ENCODE results near the gene ATG7.

DNA sequence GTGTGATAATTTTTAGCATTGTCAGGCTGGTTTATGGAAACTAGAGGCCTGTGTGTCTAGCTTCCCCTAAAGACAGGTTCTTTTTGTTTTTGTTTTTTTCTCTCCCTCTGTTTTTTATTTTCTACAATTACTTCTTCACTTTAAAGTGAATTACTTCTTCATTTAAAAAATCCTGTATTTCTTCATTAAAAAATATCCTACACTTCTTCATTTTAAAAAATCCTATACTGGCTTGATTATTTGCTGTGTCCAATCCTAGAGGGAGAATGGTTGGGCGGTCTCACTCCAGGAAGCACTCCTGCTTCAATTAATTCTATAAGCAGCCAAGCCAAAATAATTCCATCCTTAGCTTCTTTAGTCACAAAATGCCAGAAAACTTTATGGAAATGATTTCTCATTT is 11.8 kb downstream of the ATG7 start:
- TF ChIP-seq, protein P1, sequence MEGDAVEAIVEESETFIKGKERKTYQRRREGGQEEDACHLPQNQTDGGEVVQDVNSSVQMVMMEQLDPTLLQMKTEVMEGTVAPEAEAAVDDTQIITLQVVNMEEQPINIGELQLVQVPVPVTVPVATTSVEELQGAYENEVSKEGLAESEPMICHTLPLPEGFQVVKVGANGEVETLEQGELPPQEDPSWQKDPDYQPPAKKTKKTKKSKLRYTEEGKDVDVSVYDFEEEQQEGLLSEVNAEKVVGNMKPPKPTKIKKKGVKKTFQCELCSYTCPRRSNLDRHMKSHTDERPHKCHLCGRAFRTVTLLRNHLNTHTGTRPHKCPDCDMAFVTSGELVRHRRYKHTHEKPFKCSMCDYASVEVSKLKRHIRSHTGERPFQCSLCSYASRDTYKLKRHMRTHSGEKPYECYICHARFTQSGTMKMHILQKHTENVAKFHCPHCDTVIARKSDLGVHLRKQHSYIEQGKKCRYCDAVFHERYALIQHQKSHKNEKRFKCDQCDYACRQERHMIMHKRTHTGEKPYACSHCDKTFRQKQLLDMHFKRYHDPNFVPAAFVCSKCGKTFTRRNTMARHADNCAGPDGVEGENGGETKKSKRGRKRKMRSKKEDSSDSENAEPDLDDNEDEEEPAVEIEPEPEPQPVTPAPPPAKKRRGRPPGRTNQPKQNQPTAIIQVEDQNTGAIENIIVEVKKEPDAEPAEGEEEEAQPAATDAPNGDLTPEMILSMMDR (IDR thresholded peaks at IDR 0.05), result no peak
- no peak for TF ChIP-seq POLR2A (IDR thresholded peaks at IDR 0.05)

Data from thyroid gland (tissue), 4 donors.